Body of pancreas (tissue), 4 donors: ENCODE results near the gene MYH15.

ENCODE experiments used
- CTCF ChIP-seq, 7 experiments: fragments of 450-650 bp in 4 of 7; fragments of 200-600 bp in 3 of 7; sonication (generic) in 3 of 7; IDR thresholded peaks; one replicate each; pipeline ENCODE4 v1.5.1; 2016 to 2019; ENCODE audit warnings: antibody characterized with exemption in 7 of 7
- POLR2A ChIP-seq, 3 donors: fragments of 450-650 bp; IDR thresholded peaks; one replicate each; pipeline ENCODE4 v1.6.1; 2016; ENCODE audit warnings: antibody characterized with exemption in 3 of 3, mild to moderate bottlenecking in 2 of 3

GRCh38 chr3:108495717-108496116 is 14.7 kb downstream of the MYH15 start:
- TF ChIP-seq CTCF (IDR thresholded peaks at IDR 0.05) (no peak), POLR2A (IDR thresholded peaks at IDR 0.05) (no peak)
